ENCODE data around the gene CENPN. TPM values are rescaled to one million over a fixed set of nuclear protein-coding genes. Genes with fewer than 3 reads are reported as not detected.

CENPN gene
- total and polyA plus RNA-seq, 2 of the 8 experiments (the other 6 are each of a cell fraction or from before 2014, with no cell fraction given), result 32.8 to 67.0 TPM

DNA sequence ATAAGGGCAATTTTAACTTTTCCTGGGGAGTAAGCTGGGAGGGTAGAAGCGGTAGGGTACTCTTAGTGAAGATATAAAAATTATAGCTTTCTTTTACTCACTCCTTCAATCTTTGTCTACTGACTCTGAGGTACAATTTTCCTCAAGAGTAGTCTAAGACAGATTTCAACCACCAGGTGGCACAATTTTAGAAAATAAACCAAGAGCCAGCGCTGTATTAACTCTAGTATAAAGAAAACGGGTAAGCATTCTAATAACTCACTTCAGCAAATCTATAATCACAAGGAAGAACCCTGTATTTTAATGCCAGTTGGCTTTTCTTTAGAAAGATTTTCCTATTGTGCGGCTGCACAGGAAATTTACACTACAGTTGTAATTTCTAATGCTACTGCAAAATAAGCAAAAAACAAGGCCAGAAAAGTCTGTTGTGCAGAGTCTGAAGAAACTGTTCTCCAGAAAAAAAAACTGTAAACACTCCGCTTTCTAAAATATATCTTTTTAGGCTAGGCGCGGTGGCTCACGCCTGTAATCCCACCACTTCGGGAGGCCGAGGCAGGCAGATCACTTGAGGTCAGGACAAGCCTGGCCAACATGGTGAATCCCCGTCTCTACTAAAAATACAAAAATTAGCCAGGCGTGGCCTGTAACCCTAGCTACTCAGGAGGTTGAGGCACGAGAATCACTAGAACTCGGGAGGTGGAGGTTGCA lies 2.2 kb upstream of the CENPN start:
- DNase-seq (ENCODE audit: low read depth in 1 of 2, low spot score in 2 of 2) (no peak), FAIRE-seq (no peak)
- Histone ChIP-seq H3K9me3 (ENCODE audit: insufficient read depth in 2 of 2, low read depth in 1 of 2, low read length in 1 of 2) (no peaks in the 10 kb centered on the region), H4K8ac (ENCODE audit: extremely low read depth, insufficient read depth, low read length) (no peak overlapping the region), H3K27ac (ENCODE audit: low read depth, low read length) (no peak overlapping the region), H3K4ac (replicated peaks; ENCODE audit: insufficient read length, low read depth, low read length) (no peak overlapping the region), H3K56ac (replicated peaks; ENCODE audit: insufficient read length, low read depth, low read length) (no peak overlapping the region), H2BK120ac (replicated peaks; ENCODE audit: low read depth, low read length) (no peak overlapping the region), H3K79me2 (ENCODE audit: control insufficient read depth in 1 of 2, insufficient read depth in 2 of 2, low read length in 2 of 2) (peaks cover 19 to 82% of the 10 kb centered on the region in 2 experiments), H2AFZ (ENCODE audit: low read length) (no peak overlapping the region), H3K9ac (replicated peaks in 1 of 4; ENCODE audit: extremely low read depth in 1 of 4, low read depth in 3 of 4, low read length in 3 of 4) (no peak overlapping the region), H3K27me3 (replicated peaks in 1 of 4; ENCODE audit: control insufficient read depth in 3 of 4, extremely low read depth in 1 of 4, insufficient read depth in 3 of 4, low read length in 3 of 4) (no peaks in the 10 kb centered on the region), H2BK15ac (ENCODE audit: low read length) (no peak overlapping the region), H3K4me1 (replicated peaks in 1 of 4; ENCODE audit: control insufficient read depth in 3 of 4, insufficient read depth in 4 of 4, low read length in 3 of 4) (peaks cover 0 to 9% (median 2%) of the 10 kb centered on the region in 4 experiments; a peak in 2 of 7 replicates), H3K23me2 (ENCODE audit: low read depth, low read length) (peaks cover 6% of the 10 kb centered on the region; the same call in 1 of the 2 replicates), H4K20me1 (replicated peaks in 1 of 2; ENCODE audit: control insufficient read depth in 1 of 2, insufficient read depth in 2 of 2, low read length in 2 of 2) (peaks cover 2 to 11% of the 10 kb centered on the region in 2 experiments), H2BK12ac (ENCODE audit: low read depth, low read length) (no peak overlapping the region), H3K79me1 (ENCODE audit: low read depth, low read length) (peaks cover 4% of the 10 kb centered on the region; the same call in 1 of the 2 replicates), H2BK20ac (ENCODE audit: low read length) (no peak overlapping the region), H4K5ac (ENCODE audit: insufficient read length, low read depth, low read length) (no peak overlapping the region), H3K4me3 (ENCODE audit: extremely low read depth in 1 of 4, insufficient read depth in 2 of 4, low read depth in 3 of 4, low read length in 4 of 4) (peak overlapping the region in 1 of 4 experiments; percentile 13; a peak in 1 of 8 replicates), H3K4me2 (ENCODE audit: insufficient read depth in 1 of 2, low read depth in 2 of 2, low read length in 2 of 2) (peak overlapping the region in 1 of 2 experiments; percentile 61; a peak in 3 of 4 replicates), H4K91ac (replicated peaks; ENCODE audit: insufficient read length, low read length) (no peak overlapping the region), H3K23ac (ENCODE audit: insufficient read length) (no peak overlapping the region), H3K18ac (ENCODE audit: extremely low read depth, low read length) (no peak overlapping the region), H2BK5ac (ENCODE audit: low read depth, low read length) (no peak overlapping the region), H2AK5ac (ENCODE audit: low read depth, low read length) (no peak overlapping the region), H3K36me3 (ENCODE audit: control insufficient read depth in 2 of 4, insufficient read depth in 4 of 4, low read length in 3 of 4) (0 out of 8 replicates have a peak, but pooled peaks cover 0 to 3% (median 0%) of the 10 kb centered on the region in 4 experiments), H3K14ac (ENCODE audit: insufficient read length) (no peak overlapping the region)
- TF ChIP-seq, protein P1, sequence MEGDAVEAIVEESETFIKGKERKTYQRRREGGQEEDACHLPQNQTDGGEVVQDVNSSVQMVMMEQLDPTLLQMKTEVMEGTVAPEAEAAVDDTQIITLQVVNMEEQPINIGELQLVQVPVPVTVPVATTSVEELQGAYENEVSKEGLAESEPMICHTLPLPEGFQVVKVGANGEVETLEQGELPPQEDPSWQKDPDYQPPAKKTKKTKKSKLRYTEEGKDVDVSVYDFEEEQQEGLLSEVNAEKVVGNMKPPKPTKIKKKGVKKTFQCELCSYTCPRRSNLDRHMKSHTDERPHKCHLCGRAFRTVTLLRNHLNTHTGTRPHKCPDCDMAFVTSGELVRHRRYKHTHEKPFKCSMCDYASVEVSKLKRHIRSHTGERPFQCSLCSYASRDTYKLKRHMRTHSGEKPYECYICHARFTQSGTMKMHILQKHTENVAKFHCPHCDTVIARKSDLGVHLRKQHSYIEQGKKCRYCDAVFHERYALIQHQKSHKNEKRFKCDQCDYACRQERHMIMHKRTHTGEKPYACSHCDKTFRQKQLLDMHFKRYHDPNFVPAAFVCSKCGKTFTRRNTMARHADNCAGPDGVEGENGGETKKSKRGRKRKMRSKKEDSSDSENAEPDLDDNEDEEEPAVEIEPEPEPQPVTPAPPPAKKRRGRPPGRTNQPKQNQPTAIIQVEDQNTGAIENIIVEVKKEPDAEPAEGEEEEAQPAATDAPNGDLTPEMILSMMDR (IDR thresholded peaks at IDR 0.05; ENCODE audit: control extremely low read depth in 1 of 3, insufficient read depth in 1 of 3, low read depth in 1 of 3, low read length in 3 of 3), result peak in 2 of 3 experiments; percentile 15 to 44; a peak in 2 of 4 replicates
- TF ChIP-seq TAF1 (IDR thresholded peaks at IDR 0.05; ENCODE audit: low read depth, low read length) (no peak), RBBP5 (IDR thresholded peaks at IDR 0.05; ENCODE audit: borderline replicate concordance, low read depth, low read length) (no peak), RAD21 (IDR thresholded peaks at IDR 0.05 in 1 of 2, conservative IDR thresholded peaks at IDR 0.05 in 1 of 2; ENCODE audit: low read depth in 2 of 2, low read length in 2 of 2) (peak in 1 of 2 experiments; percentile 9; a peak in 1 of 4 replicates)
- 71% methylated on average over 14 of the region's 14 CpGs; no CpG with 5 or more reads in 1 of the 2 experiments for WGBS, 2 experiments (ENCODE audit: extremely low coverage in 1 of 2, insufficient coverage in 1 of 2, insufficient read length in 1 of 2, insufficient replicate concordance in 2 of 2, low coverage in 1 of 2, low lambda C conversion rate in 2 of 2, missing lambda C conversion rate in 1 of 2)
- ChIA-PET POLR2A (ENCODE audit: partially characterized antibody) (interaction anchor here (0.8 to 1.9 kb wide), 3 partner anchors 26 to 73 kb away, joined by 3 to 5 read pairs (median 4); partner anchors contain the start of gene C16orf46), CTCF (ENCODE audit: partially characterized antibody) (interaction anchor here (0.5 to 7.1 kb wide), 28 partner anchors 10 to 1462 kb away, joined by 3 to 83 read pairs (median 3); partner anchors contain the start of gene C16orf46)
